Activated T-helper 2 cell treated with anti-CD3 and anti-CD28 coated beads, Interferon-gamma antibody, Interleukin-2, Interleukin-4, amounts not matched to agents 10 μg/mL and 5 μg/mL and 100 μg/mL, durations not matched to agents 14 hours and 24 hours and 36 hours (primary cell): ENCODE data around the gene SEC31A. TPM values are rescaled to one million over a fixed set of nuclear protein-coding genes. Genes with fewer than 3 reads are reported as not detected.

Experiments
- DNase-seq: peaks from one replicate; pipeline ENCODE4 v3.0.0; 2021; ENCODE audit warnings: low spot score
- H3K27ac Mint-ChIP-seq: one replicate; pipeline ENCODE4 v1.8.0; 2021; ENCODE audit warnings: mixed read lengths
- H3K27me3 Mint-ChIP-seq: one replicate; pipeline ENCODE4 v1.8.0; 2021; ENCODE audit warnings: low read depth, mixed read lengths
- H3K36me3 Mint-ChIP-seq: one replicate; pipeline ENCODE4 v1.8.0; 2021; ENCODE audit warnings: low read depth, mixed read lengths
- H3K4me1 Mint-ChIP-seq: one replicate; pipeline ENCODE4 v1.8.0; 2021; ENCODE audit warnings: low read depth, mixed read lengths
- H3K4me3 Mint-ChIP-seq: one replicate; pipeline ENCODE4 v1.8.0; 2021; ENCODE audit warnings: low read depth, mild to moderate bottlenecking, moderate library complexity, mixed read lengths
- H3K9me3 Mint-ChIP-seq: one replicate; pipeline ENCODE4 v1.8.0; 2021; ENCODE audit warnings: mixed read lengths
- intact Hi-C: fragments of 100-400 bp; cut with micrococcal nuclease; formaldehyde crosslinking; loops from one replicate; pipeline ENCODE4 v1.15.1; 2023
- total RNA-seq: library from RNA; stranded (reverse); gene quantifications from 2 replicates; pipeline ENCODE4 v1.2.3, GENCODE V29; 2022

SEC31A gene
- total RNA-seq, 1 donor from 2014 or later = 142 TPM

DNA sequence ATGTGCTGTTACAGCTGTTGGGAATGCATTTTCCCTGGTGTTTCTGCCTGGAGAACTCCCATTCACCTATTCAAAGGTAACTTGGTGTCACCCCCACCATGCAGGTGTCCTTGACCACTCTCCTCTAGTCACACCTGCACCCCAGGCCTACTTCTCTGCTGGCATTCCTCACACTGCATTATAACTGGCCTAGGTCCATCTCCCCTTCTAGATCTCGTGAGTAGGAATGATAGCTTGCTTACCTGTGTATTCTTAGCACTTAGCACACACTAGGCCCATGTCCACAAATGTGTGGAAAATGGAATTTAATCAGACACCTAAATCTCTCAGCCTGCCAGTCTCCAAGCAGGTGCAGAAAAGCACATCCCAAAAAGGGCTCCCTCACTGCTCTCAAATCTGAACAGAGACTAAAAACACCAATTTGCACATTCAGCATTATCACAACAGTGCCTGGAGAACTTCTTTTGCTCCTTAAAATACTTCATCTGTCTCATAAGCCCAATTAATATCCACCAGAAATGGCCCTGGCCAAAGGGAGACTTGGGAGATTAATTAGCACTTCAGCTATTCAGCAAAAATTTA lies 110.7 kb downstream of the SEC31A start:
- H3K9me3 Mint-ChIP-seq = no peaks in the 10 kb centered on the region
- no peak overlapping the region for H3K4me3 Mint-ChIP-seq
- H3K27me3 Mint-ChIP-seq = peaks cover 7% of the 10 kb centered on the region
- intact Hi-C loops = no loop called here
- no peaks in the 10 kb centered on the region for H3K4me1 Mint-ChIP-seq
- no peak overlapping the region for H3K27ac Mint-ChIP-seq
- no peaks in the 10 kb centered on the region for H3K36me3 Mint-ChIP-seq
- no peak for DNase-seq

DNA sequence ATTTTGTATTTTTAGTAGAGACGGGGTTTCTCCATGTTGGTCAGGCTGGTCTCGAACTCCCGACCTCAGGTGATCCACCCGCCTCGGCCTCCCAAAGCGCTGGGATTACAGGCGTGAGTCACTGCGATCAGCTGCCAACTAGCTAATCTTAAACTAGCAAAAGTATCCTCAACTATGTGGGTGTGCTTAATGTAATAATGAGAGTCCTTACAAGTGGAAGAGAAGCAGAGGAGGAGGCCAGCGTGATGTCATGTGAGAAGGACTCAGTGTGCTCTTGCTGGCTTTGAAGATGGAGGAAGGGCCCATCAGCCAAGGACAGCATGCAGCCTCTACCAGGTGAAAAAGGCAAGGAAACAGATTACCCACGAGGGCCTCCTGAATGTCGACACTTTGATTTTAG lies 111.9 kb downstream of the SEC31A start:
- Mint-ChIP-seq H3K4me1 (no peaks in the 10 kb centered on the region), H3K27me3 (no peaks in the 10 kb centered on the region), H3K9me3 (no peaks in the 10 kb centered on the region), H3K27ac (no peak overlapping the region), H3K4me3 (no peak overlapping the region), H3K36me3 (no peaks in the 10 kb centered on the region)
- intact Hi-C loops = no loop called here
- no peak for DNase-seq

- intact Hi-C loops = no loop called here
- Mint-ChIP-seq H3K9me3 (no peaks in the 10 kb centered on the region), H3K4me3 (no peak overlapping the region), H3K4me1 (no peaks in the 10 kb centered on the region), H3K27ac (no peak overlapping the region), H3K36me3 (no peaks in the 10 kb centered on the region), H3K27me3 (no peaks in the 10 kb centered on the region)
- no peak for DNase-seq
These were observed 113.0 kb downstream of the SEC31A start for GRCh38 chr4:82777857-82778525.

- intact Hi-C loops = no loop called here
- Mint-ChIP-seq H3K27me3 (no peaks in the 10 kb centered on the region), H3K4me1 (no peaks in the 10 kb centered on the region), H3K27ac (no peak overlapping the region), H3K36me3 (no peaks in the 10 kb centered on the region), H3K9me3 (no peaks in the 10 kb centered on the region), H3K4me3 (no peak overlapping the region)
- DNase-seq = no peak
These were observed 113.9 kb downstream of the SEC31A start for GRCh38 chr4:82776925-82777542.

DNA sequence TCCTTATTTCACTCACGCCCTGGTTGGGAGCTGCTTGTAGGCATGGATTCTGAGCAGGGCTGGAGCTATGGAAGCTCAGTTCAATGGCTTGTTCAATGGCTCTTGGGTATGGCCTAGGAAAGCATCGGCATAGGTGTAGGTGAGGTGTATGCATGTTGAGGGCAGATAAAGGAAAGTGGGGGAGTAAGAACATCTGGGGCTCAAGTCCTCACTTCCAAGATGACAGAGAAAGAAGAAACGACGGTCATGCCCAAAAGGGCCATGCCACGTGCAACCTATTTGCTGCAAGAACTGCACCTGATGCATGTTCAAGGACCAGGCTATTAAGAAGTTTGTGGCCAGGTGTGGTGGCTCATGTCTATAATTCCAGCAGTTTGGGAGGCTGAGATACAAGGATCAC lies 115.7 kb downstream of the SEC31A start:
- H3K27ac Mint-ChIP-seq = no peak overlapping the region
- no peak for DNase-seq
- no peaks in the 10 kb centered on the region for H3K36me3 Mint-ChIP-seq
- H3K4me1 Mint-ChIP-seq = no peaks in the 10 kb centered on the region
- no peaks in the 10 kb centered on the region for H3K27me3 Mint-ChIP-seq
- intact Hi-C loops = no loop called here
- no peaks in the 10 kb centered on the region for H3K9me3 Mint-ChIP-seq
- H3K4me3 Mint-ChIP-seq = no peak overlapping the region

- Mint-ChIP-seq H3K9me3 (no peaks in the 10 kb centered on the region), H3K36me3 (no peaks in the 10 kb centered on the region), H3K4me1 (no peaks in the 10 kb centered on the region), H3K27me3 (no peaks in the 10 kb centered on the region), H3K4me3 (no peak overlapping the region), H3K27ac (no peak overlapping the region)
- no peak for DNase-seq
- intact Hi-C loops = no loop called here
These were observed 116.2 kb downstream of the SEC31A start for GRCh38 chr4:82774711-82775171.

DNA sequence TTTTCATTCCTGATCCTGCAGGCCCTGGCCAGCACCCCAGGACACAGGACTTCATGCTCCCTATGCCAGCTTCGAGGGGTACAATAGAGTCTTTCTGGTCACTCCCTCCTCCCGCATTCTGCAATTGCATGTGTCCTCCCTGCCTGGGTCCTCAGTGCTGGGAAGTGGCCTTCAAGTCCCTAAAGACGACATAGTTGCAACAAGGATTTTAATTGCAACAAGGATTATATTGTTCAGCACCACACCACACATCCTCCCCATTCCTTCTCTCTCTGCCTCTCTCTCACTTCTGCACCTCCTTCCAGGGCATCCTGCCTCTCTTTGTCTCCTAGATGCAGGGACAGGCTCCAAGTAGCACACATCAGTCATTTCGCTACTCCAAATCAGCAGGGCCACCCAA lies 117.9 kb downstream of the SEC31A start:
- no peaks in the 10 kb centered on the region for H3K36me3 Mint-ChIP-seq
- intact Hi-C loops = no loop called here
- no peak for DNase-seq
- H3K4me1 Mint-ChIP-seq = no peaks in the 10 kb centered on the region
- H3K27me3 Mint-ChIP-seq = peaks cover 4% of the 10 kb centered on the region
- H3K27ac Mint-ChIP-seq = no peak overlapping the region
- no peaks in the 10 kb centered on the region for H3K9me3 Mint-ChIP-seq
- H3K4me3 Mint-ChIP-seq = no peak overlapping the region

DNA sequence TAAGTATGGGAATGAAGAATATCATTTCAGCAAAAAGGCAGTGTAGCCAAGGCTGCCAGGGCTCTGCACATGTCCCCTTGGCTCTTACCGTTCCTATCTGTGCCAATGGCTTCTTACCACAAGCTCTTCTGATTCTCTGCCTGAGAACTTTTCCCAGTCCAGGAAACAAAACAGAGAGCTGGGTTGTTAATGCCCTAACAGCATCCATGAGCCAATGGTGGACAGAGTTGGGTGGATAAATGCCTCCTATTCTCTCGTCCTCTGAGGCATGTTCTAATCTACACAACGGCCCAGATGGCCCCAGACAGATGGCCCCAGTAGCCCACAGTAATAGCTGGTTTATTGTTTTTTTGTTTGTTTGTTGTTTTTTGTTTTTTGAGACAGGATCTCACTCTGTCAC lies 120.3 kb downstream of the SEC31A start:
- no peak overlapping the region for H3K4me3 Mint-ChIP-seq
- H3K27ac Mint-ChIP-seq = no peak overlapping the region
- intact Hi-C loops = no loop called here
- H3K27me3 Mint-ChIP-seq = peaks cover 5% of the 10 kb centered on the region
- no peak for DNase-seq
- no peaks in the 10 kb centered on the region for H3K4me1 Mint-ChIP-seq
- H3K9me3 Mint-ChIP-seq = peaks cover 8% of the 10 kb centered on the region
- no peaks in the 10 kb centered on the region for H3K36me3 Mint-ChIP-seq

Other genes with a start within 250 kb of the SEC31A start
- gene SCD5, start 92.4 kb downstream of the SEC31A start, total RNA-seq = 1.0 and 1.1 TPM in 2 replicates
- 1.8 and 2.6 TPM in 2 replicates for gene THAP9, start 9.6 kb upstream of the SEC31A start, total RNA-seq
- 28.0 and 30.6 TPM in 2 replicates for gene LIN54, start 119.7 kb upstream of the SEC31A start, total RNA-seq
- gene COPS4, start 144.0 kb upstream of the SEC31A start, total RNA-seq = 33.7 and 35.2 TPM in 2 replicates
- 31.5 and 41.8 TPM in 2 replicates for gene PLAC8, start 223.6 kb upstream of the SEC31A start, total RNA-seq